Astrocyte (in vitro differentiated cells and primary cell): ENCODE data around the gene RPS6KA2. TPM values are rescaled to one million over a fixed set of nuclear protein-coding genes. Genes with fewer than 3 reads are reported as not detected.

ENCODE experiments used
- DNase-seq: peaks from one replicate; pipeline ENCODE4 v3.0.0-alpha.2; 2010; ENCODE audit warnings: low read depth
- FAIRE-seq: peaks from 2 replicates; lab custom pipeline; 2011; peaks lifted over from hg19 to GRCh38; lab: Jason Lieb, UNC
- H2AFZ ChIP-seq: 2 replicates; pipeline ENCODE4 v1.6.0; 2012; ENCODE audit warnings: low read depth, low read length, inconsistent platforms
- H3K27ac ChIP-seq: 2 replicates; pipeline ENCODE4 v1.5.1; 2011; ENCODE audit warnings: low read depth, low read length, inconsistent platforms
- H3K27me3 ChIP-seq: 2 replicates; pipeline ENCODE4 v1.6.0; 2011; ENCODE audit warnings: low read length, inconsistent platforms; ENCODE audit not compliant: insufficient read depth
- H3K36me3 ChIP-seq: 2 replicates; pipeline ENCODE4 v1.5.1; 2011; ENCODE audit warnings: low read length, inconsistent platforms; ENCODE audit not compliant: insufficient read depth
- H3K4me1 ChIP-seq: 2 replicates; pipeline ENCODE4 v1.5.1; 2011; ENCODE audit warnings: low read length, inconsistent platforms; ENCODE audit not compliant: insufficient read depth
- H3K4me2 ChIP-seq: 2 replicates; pipeline ENCODE4 v1.6.0; 2012; ENCODE audit warnings: low read length, inconsistent platforms
- H3K4me3 ChIP-seq: 2 replicates; pipeline ENCODE4 v1.5.1; 2011; ENCODE audit warnings: low read depth, mild to moderate bottlenecking, low read length, inconsistent platforms; ENCODE audit not compliant: insufficient read depth
- H3K79me2 ChIP-seq: 2 replicates; pipeline ENCODE4 v1.6.0; 2012; ENCODE audit warnings: mild to moderate bottlenecking, low read length, inconsistent platforms; ENCODE audit not compliant: insufficient read depth
- H3K9ac ChIP-seq: 2 replicates; pipeline ENCODE4 v1.6.0; 2012; ENCODE audit warnings: mild to moderate bottlenecking, low read length, inconsistent platforms
- H3K9me3 ChIP-seq: 2 replicates; pipeline ENCODE4 v1.5.1; 2012; ENCODE audit warnings: low read depth, mild to moderate bottlenecking, low read length, inconsistent platforms; ENCODE audit not compliant: insufficient read depth
- H4K20me1 ChIP-seq: 2 replicates; pipeline ENCODE4 v1.6.0; 2012; ENCODE audit warnings: low read length, inconsistent platforms; ENCODE audit not compliant: insufficient read depth
- H3K27ac Mint-ChIP-seq: one replicate; pipeline ENCODE4 v1.8.0; 2021; ENCODE audit warnings: mild to moderate bottlenecking, mixed read lengths; ENCODE audit not compliant: unreplicated experiment
- H3K27me3 Mint-ChIP-seq: one replicate; pipeline ENCODE4 v1.8.0; 2021; ENCODE audit warnings: low read depth, mixed read lengths; ENCODE audit not compliant: unreplicated experiment
- H3K36me3 Mint-ChIP-seq: one replicate; pipeline ENCODE4 v1.8.0; 2021; ENCODE audit warnings: low read depth, mixed read lengths; ENCODE audit not compliant: unreplicated experiment
- H3K4me1 Mint-ChIP-seq: one replicate; pipeline ENCODE4 v1.8.0; 2021; ENCODE audit warnings: low read depth, mixed read lengths; ENCODE audit not compliant: unreplicated experiment
- H3K4me3 Mint-ChIP-seq: one replicate; pipeline ENCODE4 v1.8.0; 2021; ENCODE audit warnings: mild to moderate bottlenecking, moderate library complexity, mixed read lengths; ENCODE audit not compliant: unreplicated experiment
- H3K9me3 Mint-ChIP-seq: one replicate; pipeline ENCODE4 v1.8.0; 2021; ENCODE audit warnings: mild to moderate bottlenecking, mixed read lengths; ENCODE audit not compliant: unreplicated experiment
- EZH2 ChIP-seq: IDR thresholded peaks from 2 replicates; pipeline ENCODE4 v1.6.1; 2012; ENCODE audit warnings: mild to moderate bottlenecking, low read length, inconsistent platforms; ENCODE audit not compliant: insufficient read depth
- total RNA-seq: library from RNA; stranded (reverse); gene quantifications from 2 replicates; pipeline ENCODE4 v1.2.1, GENCODE V29; 2021
- TF ChIP-seq, protein P1 (sequence below): IDR thresholded peaks from 2 replicates; pipeline ENCODE4 v1.5.1; 2011; ENCODE audit warnings: low read depth, mild to moderate bottlenecking, inconsistent platforms, low read length, moderate library complexity; ENCODE audit not compliant: insufficient read depth

The RPS6KA2 gene
- total RNA-seq, 1 donor from 2014 or later: 33.5 TPM

DNA sequence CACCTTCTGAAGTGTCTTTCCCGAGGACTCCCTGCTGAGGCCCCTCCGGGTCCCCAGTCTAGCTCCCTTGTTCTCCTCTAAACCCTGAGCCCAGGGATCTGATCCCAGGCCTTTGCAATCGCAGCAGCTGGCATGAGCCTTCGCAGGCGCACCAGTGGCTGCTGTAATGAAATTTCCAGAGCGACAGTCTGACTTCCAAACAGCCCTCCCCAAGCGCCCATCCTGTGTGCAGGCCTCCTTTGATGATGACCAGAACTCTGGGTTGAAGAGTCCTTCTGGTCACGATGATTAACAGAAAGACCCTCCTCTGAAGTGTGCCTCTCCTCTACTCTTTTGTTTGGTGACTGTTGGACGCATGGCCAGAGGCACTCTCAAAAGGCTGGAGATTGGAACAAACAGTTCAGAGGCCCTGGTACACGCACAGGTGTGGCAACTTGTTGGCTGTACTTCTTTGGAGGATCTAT is 155.2 kb downstream of the RPS6KA2 start:
- no peak overlapping the region for H3K4me2 ChIP-seq
- DNase-seq (no peak), FAIRE-seq (no peak)
- no peak overlapping the region for H3K9ac ChIP-seq
- no peaks in the 10 kb centered on the region for H3K4me1 ChIP-seq
- no peak overlapping the region for H3K27ac ChIP-seq
- no peaks in the 10 kb centered on the region for H3K79me2 ChIP-seq
- H3K36me3 Mint-ChIP-seq: peaks cover 9% of the 10 kb centered on the region
- no peak overlapping the region for H3K4me3 Mint-ChIP-seq
- H3K9me3 ChIP-seq: no peaks in the 10 kb centered on the region
- peaks cover 3% of the 10 kb centered on the region for H3K4me1 Mint-ChIP-seq
- H3K4me3 ChIP-seq: no peak overlapping the region
- no peaks in the 10 kb centered on the region for H3K27me3 ChIP-seq
- H3K9me3 Mint-ChIP-seq: no peaks in the 10 kb centered on the region
- peaks cover 3% of the 10 kb centered on the region for H3K27me3 Mint-ChIP-seq
- no peak for TF ChIP-seq EZH2
- TF ChIP-seq, protein P1, sequence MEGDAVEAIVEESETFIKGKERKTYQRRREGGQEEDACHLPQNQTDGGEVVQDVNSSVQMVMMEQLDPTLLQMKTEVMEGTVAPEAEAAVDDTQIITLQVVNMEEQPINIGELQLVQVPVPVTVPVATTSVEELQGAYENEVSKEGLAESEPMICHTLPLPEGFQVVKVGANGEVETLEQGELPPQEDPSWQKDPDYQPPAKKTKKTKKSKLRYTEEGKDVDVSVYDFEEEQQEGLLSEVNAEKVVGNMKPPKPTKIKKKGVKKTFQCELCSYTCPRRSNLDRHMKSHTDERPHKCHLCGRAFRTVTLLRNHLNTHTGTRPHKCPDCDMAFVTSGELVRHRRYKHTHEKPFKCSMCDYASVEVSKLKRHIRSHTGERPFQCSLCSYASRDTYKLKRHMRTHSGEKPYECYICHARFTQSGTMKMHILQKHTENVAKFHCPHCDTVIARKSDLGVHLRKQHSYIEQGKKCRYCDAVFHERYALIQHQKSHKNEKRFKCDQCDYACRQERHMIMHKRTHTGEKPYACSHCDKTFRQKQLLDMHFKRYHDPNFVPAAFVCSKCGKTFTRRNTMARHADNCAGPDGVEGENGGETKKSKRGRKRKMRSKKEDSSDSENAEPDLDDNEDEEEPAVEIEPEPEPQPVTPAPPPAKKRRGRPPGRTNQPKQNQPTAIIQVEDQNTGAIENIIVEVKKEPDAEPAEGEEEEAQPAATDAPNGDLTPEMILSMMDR: no peak
- H3K36me3 ChIP-seq: peaks cover 10% of the 10 kb centered on the region
- no peak overlapping the region for H3K27ac Mint-ChIP-seq
- H4K20me1 ChIP-seq: peaks cover 3% of the 10 kb centered on the region
- no peak overlapping the region for H2AFZ ChIP-seq

GRCh38 chr6:166470863-166471410 is 156.1 kb downstream of the RPS6KA2 start:
- Histone ChIP-seq H3K27ac (no peak overlapping the region), H3K4me2 (no peak overlapping the region), H3K36me3 (peaks cover 10% of the 10 kb centered on the region), H3K79me2 (no peaks in the 10 kb centered on the region), H3K9me3 (no peaks in the 10 kb centered on the region), H4K20me1 (peaks cover 5% of the 10 kb centered on the region), H3K9ac (no peak overlapping the region), H3K4me3 (no peak overlapping the region), H2AFZ (no peak overlapping the region), H3K27me3 (no peaks in the 10 kb centered on the region), H3K4me1 (peaks cover 6% of the 10 kb centered on the region)
- no peak for DNase-seq
- no peak for FAIRE-seq
- Mint-ChIP-seq H3K4me1 (peaks cover 11% of the 10 kb centered on the region), H3K9me3 (no peaks in the 10 kb centered on the region), H3K36me3 (peaks cover 12% of the 10 kb centered on the region), H3K27ac (no peak overlapping the region), H3K4me3 (no peak overlapping the region), H3K27me3 (peaks cover 3% of the 10 kb centered on the region)
- TF ChIP-seq EZH2: no peak
- TF ChIP-seq, protein P1: no peak
